Neural cell (in vitro differentiated cells): ENCODE data around the gene CCP110. TPM values are rescaled to one million over a fixed set of nuclear protein-coding genes. Genes with fewer than 3 reads are reported as not detected.

Experiments
- H2AFZ ChIP-seq: fragments of 200-600, 300-800 bp; sonication (generic), shearing (Covaris generic); 2 replicates; pipeline ENCODE4 v1.6.0; 2014; ENCODE audit warnings: low read depth, mild to moderate bottlenecking, antibody characterized with exemption, low read length, moderate library complexity
- H3F3A ChIP-seq: fragments of 200-600 bp; shearing (Covaris generic); 2 replicates; pipeline ENCODE4 v1.6.1; 2016; ENCODE audit warnings: mild to moderate bottlenecking, moderate library complexity, mixed read lengths, antibody characterized with exemption, low read length; ENCODE audit not compliant: insufficient read depth, poor library complexity, severe bottlenecking
- H3K27ac ChIP-seq: fragments of 200-600, 300-800 bp; sonication (generic), shearing (Covaris generic); 2 replicates; pipeline ENCODE4 v1.5.1; 2014; ENCODE audit warnings: mild to moderate bottlenecking, low read length, moderate library complexity
- H3K27me3 ChIP-seq: fragments of 300-800, 200-600 bp; sonication (generic), shearing (Covaris generic); 2 replicates; pipeline ENCODE4 v1.6.0; 2014; ENCODE audit warnings: mild to moderate bottlenecking, low read depth, low read length, moderate library complexity; ENCODE audit not compliant: insufficient read depth
- H3K36me3 ChIP-seq: fragments of 300-800, 200-600 bp; sonication (generic), shearing (Covaris generic); 2 replicates; pipeline ENCODE4 v1.5.1; 2014; ENCODE audit warnings: mild to moderate bottlenecking, antibody characterized with exemption, low read length, moderate library complexity; ENCODE audit not compliant: insufficient read depth
- H3K4me2 ChIP-seq: fragments of 300-800, 200-600 bp; sonication (generic), shearing (Covaris generic); 2 replicates; pipeline ENCODE4 v1.6.0; 2014; ENCODE audit warnings: mild to moderate bottlenecking, low read length
- H3K4me3 ChIP-seq: fragments of 300-800, 200-600 bp; sonication (generic), shearing (Covaris generic); 2 replicates; pipeline ENCODE4 v1.5.1; 2014; ENCODE audit warnings: mild to moderate bottlenecking, low read length, moderate library complexity
- H3K79me2 ChIP-seq: fragments of 200-600 bp; shearing (Covaris generic); replicated peaks from 2 replicates; pipeline ENCODE4 v1.6.0; 2014; ENCODE audit warnings: mild to moderate bottlenecking, low read length, moderate library complexity; ENCODE audit not compliant: insufficient read depth
- H3K9ac ChIP-seq: fragments of 300-800, 200-600 bp; sonication (generic), shearing (Covaris generic); 2 replicates; pipeline ENCODE4 v1.6.1; 2016; ENCODE audit warnings: mild to moderate bottlenecking, low read length, mixed read lengths
- H3K9me2 ChIP-seq: fragments of 200-600 bp; shearing (Covaris generic); 2 replicates; pipeline ENCODE4 v1.6.1; 2016; ENCODE audit warnings: mild to moderate bottlenecking, low read length, mixed read lengths; ENCODE audit not compliant: insufficient read depth
- H3K9me3 ChIP-seq: fragments of 200-600, 300-800 bp; sonication (generic), shearing (Covaris generic); 2 replicates; pipeline ENCODE4 v1.6.1; 2016; ENCODE audit warnings: mild to moderate bottlenecking, mixed run types, low read length, moderate library complexity, mixed read lengths
- H4K20me1 ChIP-seq: fragments of 200-600 bp; shearing (Covaris generic); 2 replicates; pipeline ENCODE4 v1.6.1; 2016; ENCODE audit warnings: mild to moderate bottlenecking, mixed run types; ENCODE audit not compliant: insufficient read depth
- CTCF ChIP-seq: fragments of 450-650 bp; IDR thresholded peaks from 2 replicates; pipeline ENCODE4 v1.5.1; 2014; ENCODE audit warnings: antibody characterized with exemption, mild to moderate bottlenecking, moderate library complexity; ENCODE audit not compliant: poor library complexity, severe bottlenecking
- EP300 ChIP-seq: fragments of 450-650 bp; conservative IDR thresholded peaks from 2 replicates; pipeline ENCODE4 v1.6.1; 2014; ENCODE audit warnings: antibody characterized with exemption, mild to moderate bottlenecking, moderate library complexity; ENCODE audit not compliant: poor library complexity, severe bottlenecking
- EZH2 ChIP-seq: fragments of 200-600, 300-800 bp; shearing (Covaris generic), sonication (generic); IDR thresholded peaks from 2 replicates; pipeline ENCODE4 v1.6.1; 2014; ENCODE audit warnings: antibody characterized with exemption, low read length, borderline replicate concordance, mild to moderate bottlenecking; ENCODE audit not compliant: insufficient read depth, poor library complexity, severe bottlenecking
- MXI1 ChIP-seq: fragments of 450-650 bp; conservative IDR thresholded peaks from 2 replicates; pipeline ENCODE4 v1.6.1; 2014; ENCODE audit warnings: antibody characterized with exemption, mild to moderate bottlenecking; ENCODE audit not compliant: poor library complexity, severe bottlenecking
- POLR2AphosphoS5 ChIP-seq: IDR thresholded peaks from 2 replicates; pipeline ENCODE4 v1.6.1; 2012
- RAD21 ChIP-seq: fragments of 450-650 bp; conservative IDR thresholded peaks from 2 replicates; pipeline ENCODE4 v1.6.1; 2014; ENCODE audit warnings: antibody characterized with exemption, mild to moderate bottlenecking, moderate library complexity
- REST ChIP-seq: IDR thresholded peaks from 2 replicates; pipeline ENCODE4 v1.6.1; 2012; ENCODE audit warnings: borderline replicate concordance
- SMC3 ChIP-seq: fragments of 450-650 bp; conservative IDR thresholded peaks from 2 replicates; pipeline ENCODE4 v1.6.1; 2014; ENCODE audit warnings: antibody characterized with exemption, mild to moderate bottlenecking, moderate library complexity; ENCODE audit not compliant: poor library complexity
- TAF1 ChIP-seq: IDR thresholded peaks from 2 replicates; pipeline ENCODE4 v1.6.1; 2012; ENCODE audit warnings: low read depth
- polyA plus RNA-seq: library from polyadenylated mRNA; depleted of rRNA; stranded (reverse); fragments of >200 nt; gene quantifications from 2 replicates; pipeline ENCODE4 v1.2.3, GENCODE V29; 2014

CCP110 gene
- polyA plus RNA-seq, 1 donor from 2014 or later, result 40.3 TPM

GRCh38 chr16:19567560-19567959 lies 43.8 kb downstream of the CCP110 start:
- H4K20me1 ChIP-seq, result no peaks in the 10 kb centered on the region
- no peak overlapping the region for H3K4me2 ChIP-seq
- H3K79me2 ChIP-seq, result no peaks in the 10 kb centered on the region
- H3K36me3 ChIP-seq, result peaks cover 5% of the 10 kb centered on the region
- no peak overlapping the region for H2AFZ ChIP-seq
- no peak overlapping the region for H3K9ac ChIP-seq
- H3K27me3 ChIP-seq, result no peaks in the 10 kb centered on the region
- H3F3A ChIP-seq, result no peaks in the 10 kb centered on the region
- no peaks in the 10 kb centered on the region for H3K9me3 ChIP-seq
- no peak for TF ChIP-seq REST
- TF ChIP-seq EZH2, result no peak
- no peak for TF ChIP-seq TAF1
- TF ChIP-seq POLR2AphosphoS5, result no peak
- TF ChIP-seq EP300, result no peak
- no peak for TF ChIP-seq CTCF
- TF ChIP-seq RAD21, result no peak
- no peak for TF ChIP-seq MXI1
- TF ChIP-seq SMC3, result no peak
- H3K27ac ChIP-seq, result no peak overlapping the region
- no peak overlapping the region for H3K4me3 ChIP-seq
- no peaks in the 10 kb centered on the region for H3K9me2 ChIP-seq

DNA sequence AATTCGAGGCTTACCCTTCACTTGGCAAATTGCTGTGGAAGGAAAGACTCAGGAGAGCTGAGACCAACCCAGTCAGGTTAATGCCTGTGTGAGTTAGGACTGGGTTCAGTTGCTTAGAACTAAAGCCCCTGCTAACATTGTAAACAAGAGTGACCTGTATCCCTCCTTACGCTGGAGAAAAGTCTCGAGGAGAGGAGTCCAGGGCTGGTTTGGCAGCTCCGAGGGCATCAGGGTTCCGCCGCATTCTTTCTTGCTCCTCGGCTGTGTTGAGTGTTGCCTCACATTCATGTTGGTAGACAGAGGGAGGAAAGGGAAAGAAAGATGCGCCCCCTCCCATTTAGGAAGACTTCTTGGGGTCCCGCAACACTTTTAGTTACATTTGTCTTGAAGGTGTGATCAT lies 50.3 kb downstream of the CCP110 start:
- H4K20me1 ChIP-seq, result no peaks in the 10 kb centered on the region
- H3K27me3 ChIP-seq, result no peaks in the 10 kb centered on the region
- H3F3A ChIP-seq, result no peaks in the 10 kb centered on the region
- no peak for TF ChIP-seq EZH2
- no peak for TF ChIP-seq CTCF
- no peak for TF ChIP-seq RAD21
- TF ChIP-seq REST, result no peak
- TF ChIP-seq SMC3, result no peak
- TF ChIP-seq MXI1, result no peak
- TF ChIP-seq TAF1, result no peak
- no peak for TF ChIP-seq EP300
- TF ChIP-seq POLR2AphosphoS5, result no peak
- no peak overlapping the region for H3K4me3 ChIP-seq
- H3K27ac ChIP-seq, result no peak overlapping the region
- no peaks in the 10 kb centered on the region for H3K9me3 ChIP-seq
- no peak overlapping the region for H3K9ac ChIP-seq
- no peaks in the 10 kb centered on the region for H3K79me2 ChIP-seq
- peaks cover 14% of the 10 kb centered on the region for H3K36me3 ChIP-seq
- no peak overlapping the region for H2AFZ ChIP-seq
- H3K4me2 ChIP-seq, result no peak overlapping the region
- H3K9me2 ChIP-seq, result no peaks in the 10 kb centered on the region
